ENCODE measurements around the gene TPRG1L.
A peak's percentile ranks its signal among the peaks of the same experiment; 100 is the strongest.

TPRG1L gene

GRCh38 chr1:3668585-3669300 is 43.9 kb downstream of the TPRG1L start:
- DNase-seq: peak; percentile 71

GRCh38 chr1:3669421-3669821 is 44.6 kb downstream of the TPRG1L start:
- DNase-seq: no peak

GRCh38 chr1:3669971-3670431 is 45.2 kb downstream of the TPRG1L start:
- DNase-seq: no peak

GRCh38 chr1:3670823-3671265 is 46.0 kb downstream of the TPRG1L start:
- no peak for DNase-seq

GRCh38 chr1:3671371-3672180 is 46.8 kb downstream of the TPRG1L start:
- no peak for DNase-seq

- no peak for DNase-seq
Measured at GRCh38 chr1:3672231-3672970, 47.6 kb downstream of the TPRG1L start.

- no peak for DNase-seq
Measured at GRCh38 chr1:3672971-3673361, 48.2 kb downstream of the TPRG1L start.

- no peak for DNase-seq
Measured at GRCh38 chr1:3673381-3674099, 48.7 kb downstream of the TPRG1L start.

- no peak for DNase-seq
Measured at GRCh38 chr1:3674100-3675094, 49.6 kb downstream of the TPRG1L start.

- DNase-seq: no peak
Measured at GRCh38 chr1:3675436-3675835, 50.6 kb downstream of the TPRG1L start.

- no peak for DNase-seq
Measured at GRCh38 chr1:3676581-3677470, 52.0 kb downstream of the TPRG1L start.

- DNase-seq: no peak
Measured at GRCh38 chr1:3677484-3677883, 52.7 kb downstream of the TPRG1L start.

GRCh38 chr1:3678361-3679097 is 53.7 kb downstream of the TPRG1L start:
- no peak for DNase-seq

GRCh38 chr1:3679098-3679555 is 54.3 kb downstream of the TPRG1L start:
- DNase-seq: no peak

Measured in NCI-H748 treated with DMSO at 0.1 percent for 48 hours (cell line).